T-helper 1 cell treated with Interleukin-12 subunit alpha and Interleukin-12 subunit beta and Interleukin-4 antibody, amounts not matched to agents 30 ng/mL and 1 ng/mL, for 36 hours (primary cell): ENCODE data around the gene ACAP3. TPM values are rescaled to one million over a fixed set of nuclear protein-coding genes. Genes with fewer than 3 reads are reported as not detected.

Experiments
- intact Hi-C: fragments of 100-400 bp; cut with micrococcal nuclease; formaldehyde crosslinking; loops from one replicate; pipeline ENCODE4 v1.15.1; 2024
- total RNA-seq: library from RNA; stranded (reverse); gene quantifications from 2 replicates; pipeline ENCODE4 v1.2.3, GENCODE V29; 2022

Gene ACAP3
- total RNA-seq, 1 donor from 2014 or later, result 60.9 TPM

DNA sequence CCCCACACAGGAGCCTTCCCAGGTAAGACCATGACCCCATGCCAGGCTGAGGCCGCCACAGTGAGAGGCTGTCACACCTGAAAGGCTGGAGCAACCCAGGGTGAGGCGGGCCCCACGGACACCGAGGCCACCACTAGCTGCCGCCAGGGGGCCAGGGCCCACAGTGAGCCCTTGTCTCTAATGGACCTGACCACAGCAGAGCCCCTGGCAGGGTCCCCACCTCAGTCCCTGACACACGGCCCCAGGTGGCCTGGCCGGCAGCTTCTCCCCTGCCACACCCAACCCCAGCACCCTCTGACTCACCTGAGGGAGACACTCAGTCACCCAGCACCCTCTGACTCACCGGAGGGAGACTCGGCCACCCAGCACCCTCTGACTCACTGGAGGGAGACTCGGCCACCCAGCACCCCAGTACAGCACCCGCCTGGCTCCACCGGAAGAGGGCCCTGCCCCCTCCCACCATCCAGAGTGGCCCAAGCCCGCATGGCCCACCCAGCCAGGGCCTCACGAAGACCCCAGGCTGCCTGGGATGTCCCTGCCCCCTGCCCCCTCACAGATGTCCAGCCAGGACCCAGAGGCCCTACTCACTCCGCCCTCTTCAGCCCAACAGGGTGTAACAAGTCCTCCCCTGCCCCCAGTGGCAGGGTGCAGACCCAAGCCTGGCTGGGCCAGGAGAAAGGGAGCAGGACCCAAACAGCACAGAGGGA, 37.1 kb upstream of the ACAP3 start:
- intact Hi-C loops, result no loop called here

GRCh38 chr1:1343811-1344421, 36.2 kb upstream of the ACAP3 start:
- intact Hi-C loops, result no loop called here

- intact Hi-C loops, result no loop called here
Measured at GRCh38 chr1:1342584-1343115, 34.9 kb upstream of the ACAP3 start.

DNA sequence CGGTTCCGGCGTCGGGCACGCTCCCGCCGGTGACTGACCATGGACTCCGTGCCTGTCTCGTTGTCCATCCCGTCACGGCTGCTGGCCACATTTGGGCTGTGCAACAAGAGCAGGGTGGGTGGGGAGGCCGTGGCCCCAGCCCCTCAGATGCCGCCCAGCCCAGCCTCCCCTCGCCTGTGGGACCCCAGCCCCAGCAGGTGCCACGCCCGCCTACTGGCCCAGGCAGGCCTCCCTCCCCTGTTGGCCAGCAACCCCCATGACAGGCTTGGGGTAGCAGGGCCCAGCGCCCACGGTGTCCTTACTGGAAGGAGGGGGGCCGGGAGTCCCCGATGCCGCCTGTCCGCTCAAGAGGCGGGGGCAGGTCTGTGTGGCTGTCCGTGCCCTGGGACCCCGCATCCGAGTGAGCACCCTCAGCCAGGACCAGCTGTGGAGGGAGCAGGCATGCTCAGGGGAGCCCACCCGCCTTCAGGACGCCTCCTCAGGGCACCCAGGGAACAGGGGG, 34.4 kb upstream of the ACAP3 start:
- intact Hi-C loops, result no loop called here

GRCh38 chr1:1341549-1342021, 33.9 kb upstream of the ACAP3 start:
- intact Hi-C loops, result no loop called here

GRCh38 chr1:1340791-1341548, 33.2 kb upstream of the ACAP3 start:
- intact Hi-C loops, result no loop called here

DNA sequence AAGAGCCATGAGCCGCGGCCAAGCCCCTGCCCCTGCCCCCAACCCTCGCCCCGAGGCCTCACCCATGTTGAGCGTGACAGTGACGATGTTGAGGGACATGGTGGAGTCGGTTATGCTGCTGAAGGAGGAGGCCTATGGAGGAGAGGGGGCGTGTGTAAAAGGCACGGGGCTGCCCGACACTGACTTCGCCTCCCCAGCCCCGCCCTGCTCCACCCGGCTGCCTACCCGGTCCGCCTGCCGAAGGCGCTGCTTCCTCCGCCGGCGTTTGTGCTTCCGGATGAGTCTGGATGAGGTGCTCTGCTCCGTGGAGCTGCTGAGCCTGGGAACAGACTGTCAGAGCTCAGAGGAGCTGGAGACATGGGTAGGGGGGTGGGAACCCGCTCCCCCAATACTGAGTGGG, 32.5 kb upstream of the ACAP3 start:
- intact Hi-C loops, result no loop called here

GRCh38 chr1:1338278-1338677, 30.5 kb upstream of the ACAP3 start:
- intact Hi-C loops, result no loop called here

DNA sequence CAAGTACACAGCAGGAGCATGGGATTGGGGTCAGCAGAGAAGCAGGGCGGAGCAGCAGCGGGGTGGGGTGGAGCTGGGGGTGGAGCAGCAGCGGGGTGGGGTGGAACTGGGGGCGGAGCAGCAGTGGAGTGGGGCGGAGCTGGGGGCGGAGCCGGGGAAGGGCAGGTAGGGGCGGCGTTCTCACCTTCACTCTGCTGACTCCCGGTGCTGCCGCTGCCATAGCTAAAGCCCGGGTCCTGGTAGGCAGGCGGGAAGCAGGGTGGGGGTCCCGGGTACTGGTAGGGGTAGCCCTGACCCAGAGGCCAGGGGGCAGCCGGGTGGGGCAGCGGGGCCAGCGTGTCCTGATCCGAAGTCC, 30.0 kb upstream of the ACAP3 start:
- intact Hi-C loops, result no loop called here

GRCh38 chr1:1336931-1337792, 29.4 kb upstream of the ACAP3 start:
- intact Hi-C loops, result no loop called here

DNA sequence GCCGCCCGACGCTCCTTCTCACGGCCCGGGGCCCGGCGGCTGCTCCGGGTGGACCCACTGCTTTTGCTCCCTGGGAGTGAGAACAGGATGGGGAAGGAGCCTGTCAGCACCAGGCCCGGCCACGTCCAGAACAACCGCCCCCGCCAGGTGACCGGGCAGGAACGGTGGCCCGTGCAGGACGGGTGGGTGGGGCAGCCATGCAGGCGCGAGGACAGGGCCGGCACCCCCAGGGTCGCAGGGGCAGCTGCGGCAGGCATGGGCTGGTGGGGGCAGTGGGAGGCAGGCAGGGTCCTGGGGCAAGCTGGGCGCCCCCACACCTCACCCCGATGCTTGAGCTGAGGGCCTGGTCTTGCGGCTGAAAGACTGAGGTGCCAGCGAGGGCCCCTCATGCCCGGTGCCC, 28.7 kb upstream of the ACAP3 start:
- intact Hi-C loops, result no loop called here

- intact Hi-C loops, result no loop called here
Measured at GRCh38 chr1:1335792-1336248, 28.1 kb upstream of the ACAP3 start.

- intact Hi-C loops, result no loop called here
Measured at GRCh38 chr1:1335283-1335682, 27.6 kb upstream of the ACAP3 start.

GRCh38 chr1:1334835-1335234, 27.1 kb upstream of the ACAP3 start:
- intact Hi-C loops, result no loop called here

- intact Hi-C loops, result no loop called here
Measured at GRCh38 chr1:1333551-1334241, 26.0 kb upstream of the ACAP3 start.

GRCh38 chr1:1332774-1333480, 25.2 kb upstream of the ACAP3 start:
- intact Hi-C loops, result no loop called here

DNA sequence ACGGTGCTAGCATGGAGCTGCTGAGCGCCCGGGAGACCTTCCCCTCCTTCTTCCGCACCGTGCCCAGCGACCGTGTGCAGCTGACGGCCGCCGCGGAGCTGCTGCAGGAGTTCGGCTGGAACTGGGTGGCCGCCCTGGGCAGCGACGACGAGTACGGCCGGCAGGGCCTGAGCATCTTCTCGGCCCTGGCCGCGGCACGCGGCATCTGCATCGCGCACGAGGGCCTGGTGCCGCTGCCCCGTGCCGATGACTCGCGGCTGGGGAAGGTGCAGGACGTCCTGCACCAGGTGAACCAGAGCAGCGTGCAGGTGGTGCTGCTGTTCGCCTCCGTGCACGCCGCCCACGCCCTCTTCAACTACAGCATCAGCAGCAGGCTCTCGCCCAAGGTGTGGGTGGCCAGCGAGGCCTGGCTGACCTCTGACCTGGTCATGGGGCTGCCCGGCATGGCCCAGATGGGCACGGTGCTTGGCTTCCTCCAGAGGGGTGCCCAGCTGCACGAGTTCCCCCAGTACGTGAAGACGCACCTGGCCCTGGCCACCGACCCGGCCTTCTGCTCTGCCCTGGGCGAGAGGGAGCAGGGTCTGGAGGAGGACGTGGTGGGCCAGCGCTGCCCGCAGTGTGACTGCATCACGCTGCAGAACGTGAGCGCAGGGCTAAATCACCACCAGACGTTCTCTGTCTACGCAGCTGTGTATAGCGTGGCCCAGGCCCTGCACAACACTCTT, 24.5 kb upstream of the ACAP3 start:
- intact Hi-C loops, result no loop called here

GRCh38 chr1:1331068-1331965, 23.6 kb upstream of the ACAP3 start, which contains the start of gene TAS1R3:
TAS1R3 (plus strand) TSS chr1:1331280; CDS start chr1:1331346, 66 bp downstream.
- intact Hi-C loops, result no loop called here
